ENCODE data around the gene BHLHE40.

The BHLHE40 gene

DNA sequence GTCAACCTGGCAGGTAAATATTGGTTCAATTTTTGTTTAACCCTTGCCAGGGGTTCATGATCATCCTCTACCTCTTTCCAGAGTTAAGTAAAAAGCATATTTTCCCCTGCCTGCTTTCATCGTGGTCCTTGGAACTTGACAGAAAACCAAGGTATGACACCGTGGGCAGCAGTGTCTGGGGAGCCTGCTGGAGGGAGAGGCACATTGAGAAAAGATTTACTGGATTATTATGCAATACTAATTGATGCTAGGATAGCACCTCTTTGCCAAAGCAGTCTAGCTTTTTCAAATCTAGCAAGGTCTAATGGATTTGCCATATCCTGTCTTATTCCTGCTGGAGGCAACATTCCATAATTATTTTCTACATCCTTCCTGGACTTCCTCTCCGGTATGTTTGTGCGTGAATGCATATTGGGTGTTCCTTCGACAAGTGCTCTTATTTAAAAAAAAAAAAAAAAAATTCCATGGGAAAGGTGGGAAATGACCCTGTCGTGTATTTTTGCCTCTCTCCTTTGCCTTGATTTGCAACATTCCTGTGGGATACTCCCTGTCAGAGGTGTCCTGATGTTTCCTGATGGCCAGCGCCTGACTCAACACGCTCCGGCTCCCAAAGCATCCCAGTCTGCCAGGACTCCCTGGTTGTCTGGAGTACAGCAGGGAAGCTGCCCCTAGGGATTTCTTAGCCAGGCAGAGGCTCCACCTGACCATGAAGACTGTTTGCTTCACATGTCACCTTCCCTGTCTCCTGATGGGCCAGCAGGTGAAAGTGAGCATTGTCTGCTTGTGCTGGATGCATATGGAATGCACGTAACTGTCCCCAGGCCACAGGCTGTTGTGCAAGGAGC, 6.3 kb downstream of the BHLHE40 start:
- DNase-seq, result no peak

- no peak for DNase-seq
Measured at GRCh38 chr3:4986175-4986781, 7.0 kb downstream of the BHLHE40 start.

DNA sequence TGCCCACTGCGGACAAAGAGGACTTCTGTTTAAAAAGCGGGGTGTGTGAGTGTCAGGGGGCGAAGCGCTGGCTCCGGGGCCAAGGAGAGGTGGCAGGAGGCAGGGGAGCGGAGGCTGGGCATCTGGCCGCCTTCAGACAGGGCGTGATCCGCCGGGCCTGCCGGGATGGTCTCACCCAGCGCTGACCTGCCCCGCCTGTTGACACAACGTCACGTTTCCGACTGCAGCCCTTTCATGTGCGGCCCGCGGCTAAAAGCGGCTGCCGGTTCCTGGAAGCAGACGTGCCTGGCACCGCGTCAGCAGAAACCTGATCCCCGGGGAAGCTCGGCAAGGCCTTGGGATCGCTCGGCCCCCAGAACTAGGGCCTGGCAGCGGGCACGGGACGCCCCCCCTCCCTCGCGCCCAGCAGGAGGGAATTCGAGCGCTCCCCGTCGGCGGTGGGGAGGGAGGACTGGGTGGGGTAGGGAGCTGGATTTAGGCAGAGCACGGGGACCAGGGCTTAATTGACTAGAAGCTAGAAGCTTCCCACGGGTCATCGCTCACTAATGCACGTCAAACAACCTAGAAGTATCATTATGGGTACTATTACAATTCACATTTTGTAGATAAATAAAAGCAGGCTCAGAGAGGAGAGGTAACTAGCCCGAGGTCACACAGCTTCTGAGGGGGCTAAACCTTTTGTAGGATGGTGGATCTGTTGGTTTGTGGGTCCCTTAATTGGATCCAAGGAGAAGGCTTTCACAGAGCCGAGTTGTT, 7.7 kb downstream of the BHLHE40 start:
- peak; percentile 98 for DNase-seq

DNA sequence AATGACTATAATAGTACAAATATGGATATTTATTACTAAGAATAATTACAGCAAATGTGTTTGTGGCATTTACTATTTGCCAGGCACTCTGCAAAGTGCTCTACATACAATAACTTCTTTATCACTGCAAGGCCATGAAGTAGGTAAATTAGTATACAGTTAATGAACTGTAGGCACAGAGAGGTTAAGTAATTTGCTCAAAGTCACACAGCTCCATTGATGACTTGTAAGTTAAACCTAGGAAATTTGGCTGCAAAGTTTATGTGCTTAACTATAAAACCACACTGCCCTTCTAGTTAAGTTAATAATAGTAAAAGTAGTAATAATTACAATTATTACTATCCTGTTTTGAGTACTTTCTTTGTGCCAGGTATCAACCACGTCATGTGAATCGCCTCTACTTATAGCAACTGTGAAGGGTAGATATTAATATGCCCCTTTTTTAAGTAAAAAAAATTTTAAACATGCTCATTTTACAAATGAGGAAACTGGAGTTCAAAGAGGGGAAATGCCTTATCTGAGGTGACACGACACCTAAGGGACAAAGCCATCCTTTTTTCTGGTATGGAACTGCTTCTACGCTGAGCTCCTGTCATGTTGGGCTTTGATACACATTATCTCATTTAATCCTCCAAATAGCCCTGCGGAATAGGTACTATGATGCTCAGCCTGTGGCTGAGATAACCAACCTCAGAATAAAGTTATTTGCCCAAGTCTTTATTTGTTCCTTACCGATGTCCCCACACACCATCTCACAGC, 8.5 kb downstream of the BHLHE40 start:
- no peak for DNase-seq

DNA sequence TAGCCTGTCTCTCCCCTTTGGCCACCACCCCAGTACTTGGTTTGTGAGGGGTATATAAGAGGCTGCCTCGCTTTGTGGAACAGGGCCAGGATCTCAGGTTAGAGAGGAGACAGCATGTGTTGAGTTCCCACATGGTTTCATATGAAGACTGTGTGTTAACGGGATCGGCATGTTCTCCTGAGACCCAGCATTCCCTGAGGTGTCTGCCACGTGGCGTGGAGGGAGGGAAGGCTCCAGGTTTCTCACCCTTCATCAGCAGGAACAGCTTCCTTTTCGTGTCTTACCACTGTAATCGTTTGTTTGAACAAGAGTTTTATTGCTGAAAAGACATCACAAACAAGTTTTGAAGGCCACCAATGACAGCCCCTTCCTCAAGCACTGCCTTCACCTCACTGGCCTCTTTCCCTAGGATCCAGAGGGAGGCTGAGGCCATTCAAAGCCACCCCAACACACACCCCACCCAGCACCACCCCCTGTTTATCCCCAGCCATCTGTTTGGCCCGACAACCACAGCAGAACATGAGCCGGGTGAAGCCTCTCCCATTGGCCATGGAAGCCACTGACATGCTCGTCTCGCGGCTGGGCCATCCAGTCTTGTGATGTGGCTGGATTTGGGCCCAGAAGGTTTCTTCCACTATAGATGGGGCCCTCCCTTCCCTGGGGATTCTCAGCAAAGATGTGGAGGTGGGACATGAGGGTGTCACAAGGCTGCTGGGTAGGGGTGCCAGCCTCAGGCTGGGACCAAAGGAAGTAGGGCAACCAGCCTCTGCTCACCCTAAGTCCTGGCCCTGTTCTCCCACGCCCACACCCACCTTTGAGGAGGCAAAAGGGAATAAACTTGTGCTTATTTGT, 10.0 kb downstream of the BHLHE40 start:
- DNase-seq, result peak; percentile 74

GRCh38 chr3:4990069-4990468, 10.8 kb downstream of the BHLHE40 start:
- DNase-seq, result no peak

DNA sequence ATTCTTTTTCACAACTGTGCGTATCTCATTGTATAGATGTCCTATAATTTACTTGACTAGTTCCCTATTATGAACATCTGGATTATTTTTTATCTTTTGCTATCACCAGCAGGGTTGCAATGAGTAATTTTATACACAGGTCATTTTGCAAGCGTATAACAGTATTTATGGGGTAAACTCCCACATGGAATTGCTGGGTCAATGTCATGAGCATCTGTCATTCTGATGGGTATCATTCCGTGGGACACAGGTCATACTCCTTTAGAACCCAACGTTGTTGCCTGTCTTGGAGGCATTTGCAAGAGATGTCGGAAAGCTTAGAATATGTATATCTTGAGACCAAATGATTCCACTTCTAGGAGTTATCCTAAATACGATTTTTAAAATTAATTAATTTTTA, 12.9 kb downstream of the BHLHE40 start:
- no peak for DNase-seq

DNA sequence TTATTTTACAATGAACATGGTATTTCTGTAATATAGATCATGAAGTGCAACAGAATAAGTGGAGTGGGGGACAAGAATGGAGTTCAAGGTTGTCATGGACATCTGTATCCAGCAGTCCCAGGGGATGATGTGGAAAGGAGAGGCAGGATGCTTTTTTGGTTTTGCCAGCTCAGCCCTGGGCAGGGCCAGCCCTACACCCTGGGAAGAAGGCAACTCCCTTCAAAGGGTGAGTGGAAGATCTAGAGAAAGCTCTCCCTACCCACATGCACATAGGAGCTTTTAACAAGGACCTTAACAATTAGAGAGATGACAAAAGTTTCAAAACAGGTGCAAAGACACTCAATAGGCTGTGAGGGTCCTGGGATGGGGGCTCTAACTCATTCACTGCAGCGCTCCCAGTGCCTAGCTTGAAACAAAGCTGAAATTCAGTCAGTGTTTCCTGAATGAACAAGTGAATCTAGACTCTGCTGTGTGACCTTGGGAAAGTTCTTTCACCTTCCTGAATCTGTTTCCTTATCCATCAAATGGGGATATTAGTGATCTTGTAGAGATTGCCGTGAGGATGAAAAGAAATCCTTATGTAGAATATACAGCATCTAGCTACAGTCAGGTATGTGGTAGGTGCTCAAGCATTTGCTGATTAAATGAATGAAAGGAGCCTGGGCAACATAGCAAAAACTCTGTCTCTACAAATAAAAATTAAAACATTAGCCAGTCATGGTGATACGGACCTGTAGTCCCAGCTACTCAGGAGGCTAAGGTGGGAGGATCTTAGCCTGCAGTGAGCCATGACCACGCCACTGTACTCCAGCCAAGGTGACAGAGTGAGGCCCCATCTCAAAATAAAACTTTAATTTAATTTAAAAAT, 14.3 kb downstream of the BHLHE40 start:
- no peak for DNase-seq

- no peak for DNase-seq
Measured at GRCh38 chr3:4994144-4994730, 15.0 kb downstream of the BHLHE40 start.

DNA sequence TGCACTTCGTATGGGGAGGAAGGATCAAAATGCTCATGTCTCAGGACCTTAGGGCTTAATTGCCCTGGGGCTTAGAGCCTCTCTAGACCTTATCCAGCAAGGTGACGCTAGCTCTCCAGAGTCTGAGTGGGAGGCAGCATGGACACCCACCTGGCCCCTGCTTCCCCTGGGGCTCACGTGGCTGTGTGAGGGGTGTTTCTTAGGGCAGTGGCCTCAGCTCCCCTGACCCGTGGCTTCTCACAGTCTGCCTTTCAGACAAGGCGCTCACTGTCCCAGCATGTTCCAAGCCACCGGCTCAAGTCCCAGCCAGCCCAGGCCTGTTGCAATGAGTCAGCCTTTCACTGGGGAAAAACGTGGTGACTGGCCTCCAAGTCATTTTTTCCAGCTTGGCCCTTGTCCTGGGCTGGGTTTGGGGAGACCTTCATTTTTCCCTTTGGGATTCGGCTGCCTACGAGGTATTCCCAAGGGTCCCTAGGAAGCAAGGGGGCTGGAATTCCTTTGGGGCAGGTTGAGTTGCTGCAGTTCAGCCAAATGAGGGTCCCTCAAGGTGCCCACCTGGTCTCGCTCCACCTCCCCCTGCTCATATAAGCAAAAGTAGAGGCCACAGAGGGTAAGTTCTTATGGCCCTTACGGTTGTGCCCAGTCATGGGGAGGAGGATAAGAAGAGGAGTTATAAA, 15.7 kb downstream of the BHLHE40 start:
- no peak for DNase-seq

DNA sequence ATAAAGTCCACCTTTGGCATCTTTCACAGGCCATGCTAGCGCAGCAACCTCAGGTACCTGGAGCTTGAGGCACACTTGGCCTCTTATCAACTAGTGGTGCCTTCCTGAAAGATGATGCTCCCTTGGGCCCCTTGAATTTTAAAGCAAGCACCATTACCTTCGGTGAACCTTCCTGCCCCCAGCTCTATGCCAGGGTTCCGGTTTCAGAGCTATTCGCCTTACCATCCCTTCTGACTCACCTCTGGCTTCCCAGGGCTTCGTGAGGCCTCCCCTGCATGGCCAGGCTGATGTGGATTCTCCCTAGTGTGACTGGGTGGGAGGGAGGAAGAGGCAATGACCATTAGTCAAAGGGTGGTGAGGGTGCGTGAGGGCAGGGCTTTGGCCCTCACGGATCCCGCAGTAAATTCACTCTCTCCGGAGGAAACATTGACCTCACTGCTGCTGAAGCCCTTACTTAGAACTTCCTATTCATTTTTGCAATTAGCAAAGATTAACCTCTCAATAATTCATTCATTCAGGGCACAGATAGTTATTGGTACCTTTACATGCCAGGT, 16.3 kb downstream of the BHLHE40 start:
- DNase-seq, result no peak

- no peak for DNase-seq
Measured at GRCh38 chr3:4996223-4996765, 17.1 kb downstream of the BHLHE40 start.

DNA sequence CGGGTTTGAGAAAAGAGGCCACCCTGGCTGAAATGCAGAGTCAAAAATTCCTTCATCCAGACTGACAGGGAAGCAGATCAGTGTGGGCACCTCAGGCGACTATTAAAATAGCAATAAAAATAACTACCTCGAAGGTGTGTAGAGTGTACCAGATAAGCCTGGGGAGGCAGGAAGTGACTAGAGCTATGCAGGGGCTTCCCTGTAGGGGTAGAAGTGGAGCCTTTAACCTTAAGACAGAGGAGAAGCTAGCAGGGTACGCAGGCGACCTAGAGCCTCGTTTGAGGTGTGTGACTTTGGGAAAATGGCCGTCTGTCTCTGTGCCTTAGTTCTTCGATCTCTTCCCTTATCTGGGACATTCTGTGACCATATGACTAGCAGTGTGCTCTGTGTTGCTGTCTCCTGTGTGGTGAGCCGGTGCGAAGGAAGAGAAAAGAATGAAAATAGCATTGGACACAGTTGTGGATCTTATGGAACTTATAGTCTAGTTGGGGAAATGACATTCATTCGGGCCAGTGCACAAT, 17.6 kb downstream of the BHLHE40 start:
- DNase-seq, result no peak

DNA sequence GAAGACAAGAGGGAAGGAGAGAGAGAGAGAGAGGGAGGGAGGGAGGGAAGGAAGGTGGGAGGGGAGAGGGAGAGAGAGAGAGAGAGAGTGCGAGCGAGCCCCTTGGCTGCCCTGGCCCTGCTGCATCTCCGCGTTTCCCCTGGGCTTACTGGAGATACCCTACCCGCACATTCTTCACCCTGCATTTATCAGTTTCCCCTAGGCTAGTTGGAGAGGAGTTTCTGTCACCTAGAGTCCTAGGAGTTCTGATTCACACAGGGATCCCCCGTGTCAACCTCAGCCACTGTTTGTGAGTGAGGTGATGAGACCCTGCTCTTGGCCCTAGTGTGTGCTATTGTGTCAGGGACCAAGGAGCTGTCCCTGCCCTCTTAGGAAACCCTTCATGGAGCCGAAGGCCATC, 18.7 kb downstream of the BHLHE40 start:
- no peak for DNase-seq

- DNase-seq, result no peak
Measured at GRCh38 chr3:4999531-5000184, 20.4 kb downstream of the BHLHE40 start.

GRCh38 chr3:5001135-5001534, 21.9 kb downstream of the BHLHE40 start:
- DNase-seq, result no peak

DNA sequence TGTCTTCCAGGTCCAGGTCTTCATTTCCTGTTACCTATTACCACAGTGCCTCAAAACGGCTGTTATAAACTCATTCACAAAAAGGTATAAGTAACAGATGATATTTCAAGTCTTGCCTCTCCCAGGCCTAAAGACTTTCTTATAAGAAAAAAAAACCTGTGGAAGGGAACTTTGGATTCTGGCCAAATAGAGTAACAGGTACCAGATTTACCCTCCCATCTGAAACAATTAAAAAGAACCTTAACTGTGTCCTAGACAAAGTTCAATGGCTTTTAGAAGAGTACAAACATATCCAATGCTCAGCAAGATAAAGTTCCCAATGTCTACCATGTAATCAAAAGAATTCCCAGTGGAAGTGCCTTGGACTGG, 22.6 kb downstream of the BHLHE40 start:
- DNase-seq, result no peak

DNA sequence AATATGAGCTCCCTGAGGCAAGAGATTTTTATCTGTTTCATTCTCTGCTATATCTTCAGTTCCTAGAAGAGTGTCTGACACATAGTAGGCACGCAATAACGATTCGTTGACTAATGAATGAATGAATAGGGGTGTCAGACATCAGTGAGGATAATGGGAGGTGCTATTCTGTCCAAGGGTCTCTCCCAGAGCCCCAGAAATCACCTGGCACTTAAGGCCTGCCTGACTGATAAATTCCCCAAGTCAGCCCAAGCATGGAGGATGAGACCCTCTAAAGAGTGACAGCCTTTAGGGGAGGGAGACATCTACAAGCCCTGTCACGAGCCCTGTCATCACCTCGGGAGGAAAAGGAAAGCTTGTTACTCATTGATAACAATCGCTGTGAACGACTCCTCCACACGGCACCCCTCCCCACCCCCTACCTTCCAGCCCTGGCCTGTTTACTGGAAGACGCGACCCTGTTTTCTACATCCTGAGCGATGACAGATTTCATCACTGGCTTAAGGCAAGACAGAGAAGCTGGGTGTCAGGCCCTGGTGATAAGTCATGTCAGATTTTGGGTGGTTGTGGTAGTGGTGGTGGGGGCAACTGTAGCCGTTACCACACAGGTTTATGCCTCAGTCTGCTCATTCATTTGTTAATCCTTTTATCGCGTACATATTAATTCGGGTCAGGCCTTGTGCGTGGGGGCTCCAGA, 23.1 kb downstream of the BHLHE40 start:
- DNase-seq, result no peak

Measured in left hindlimb (tissue), 1 donor.